Measurements from ENCODE around the gene SLC5A8.

DNA sequence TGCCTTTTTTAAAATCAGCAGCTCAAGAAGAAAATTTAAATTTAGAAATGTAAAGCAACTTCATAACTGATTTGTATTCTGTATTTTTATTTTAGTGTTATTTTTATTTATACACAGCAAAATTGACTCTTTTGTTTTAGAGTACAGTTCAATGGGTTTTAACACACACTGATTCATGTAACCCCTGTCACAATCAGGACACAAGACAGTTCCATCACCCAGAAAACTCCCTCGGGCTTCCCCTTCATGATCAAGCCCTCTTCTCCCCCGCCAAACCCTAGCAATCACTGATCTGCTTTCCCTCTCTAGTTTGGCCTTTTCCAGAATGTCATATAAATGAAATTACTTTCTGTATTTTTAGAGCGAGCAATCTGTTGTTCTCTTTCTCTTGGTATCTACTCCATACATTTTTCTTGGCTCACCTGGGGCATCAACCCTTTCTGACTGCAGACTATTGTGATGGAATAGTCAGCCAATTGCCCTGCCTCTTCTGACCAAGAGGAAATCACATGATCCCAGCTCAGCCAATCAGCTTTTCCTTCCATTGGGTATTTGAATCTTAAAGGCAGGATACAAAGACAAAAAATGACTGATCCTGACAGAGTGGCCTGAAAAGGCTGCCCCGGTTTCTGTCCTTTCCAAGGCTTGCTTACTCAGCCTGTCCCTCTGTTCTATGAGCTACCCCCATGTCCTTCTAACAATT, 5.3 kb downstream of the SLC5A8 start:
- TF ChIP-seq EZH2 (IDR thresholded peaks at IDR 0.05; ENCODE audit: borderline replicate concordance): no peak
- TF ChIP-seq, protein P1, sequence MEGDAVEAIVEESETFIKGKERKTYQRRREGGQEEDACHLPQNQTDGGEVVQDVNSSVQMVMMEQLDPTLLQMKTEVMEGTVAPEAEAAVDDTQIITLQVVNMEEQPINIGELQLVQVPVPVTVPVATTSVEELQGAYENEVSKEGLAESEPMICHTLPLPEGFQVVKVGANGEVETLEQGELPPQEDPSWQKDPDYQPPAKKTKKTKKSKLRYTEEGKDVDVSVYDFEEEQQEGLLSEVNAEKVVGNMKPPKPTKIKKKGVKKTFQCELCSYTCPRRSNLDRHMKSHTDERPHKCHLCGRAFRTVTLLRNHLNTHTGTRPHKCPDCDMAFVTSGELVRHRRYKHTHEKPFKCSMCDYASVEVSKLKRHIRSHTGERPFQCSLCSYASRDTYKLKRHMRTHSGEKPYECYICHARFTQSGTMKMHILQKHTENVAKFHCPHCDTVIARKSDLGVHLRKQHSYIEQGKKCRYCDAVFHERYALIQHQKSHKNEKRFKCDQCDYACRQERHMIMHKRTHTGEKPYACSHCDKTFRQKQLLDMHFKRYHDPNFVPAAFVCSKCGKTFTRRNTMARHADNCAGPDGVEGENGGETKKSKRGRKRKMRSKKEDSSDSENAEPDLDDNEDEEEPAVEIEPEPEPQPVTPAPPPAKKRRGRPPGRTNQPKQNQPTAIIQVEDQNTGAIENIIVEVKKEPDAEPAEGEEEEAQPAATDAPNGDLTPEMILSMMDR (IDR thresholded peaks at IDR 0.05; ENCODE audit: poor library complexity): no peak
